SK-N-SH (cell line): ENCODE measurements around the gene CDK6. TPM values are rescaled to one million over a fixed set of nuclear protein-coding genes. Genes with fewer than 3 reads are reported as not detected.

Experiments
- CTCF ChIA-PET: fragments of 300-600, 350-600 bp; formaldehyde crosslinking; extraction: SDS; loops from one replicate; lab custom pipeline; 2021; lab: Yijun Ruan, JAX
- POLR2A ChIA-PET: fragments of 350-600 bp; sonication (Branson Sonifier 250); formaldehyde crosslinking; extraction: SDS; loops from one replicate; lab custom pipeline; 2020; ENCODE audit warnings: antibody characterized with exemption, inconsistent platforms; lab: Yijun Ruan, JAX
- DNase-seq: peaks from one replicate; pipeline ENCODE4 v3.0.0; 2012
- H2AFZ ChIP-seq: fragments of 200-600 bp; sonication (generic); 2 replicates; pipeline ENCODE4 v1.8.1; 2016; ENCODE audit warnings: antibody characterized with exemption, mild to moderate bottlenecking, low read depth
- H3F3A ChIP-seq: fragments of 200-600 bp; sonication (generic); replicated peaks from 2 replicates; pipeline ENCODE3; 2016; ENCODE audit warnings: antibody characterized with exemption, mild to moderate bottlenecking; ENCODE audit not compliant: insufficient read depth
- H3K27ac ChIP-seq, 2 experiments: fragments of 200-500 bp in 1 of 2; fragments of 200-600 bp in 1 of 2; sonication (Bioruptor generic) in 1 of 2; sonication (generic), shearing (Covaris generic) in 1 of 2; 2 replicates each; pipeline versions ENCODE4 v1.5.1 to v1.6.1; 2014 to 2016; ENCODE audit warnings: low read depth in 2 of 2, inconsistent platforms in 1 of 2, low read length in 1 of 2, mild to moderate bottlenecking in 1 of 2, mixed read lengths in 1 of 2
- H3K27me3 ChIP-seq: fragments of 200-600 bp; sonication (generic), shearing (Covaris generic); 2 replicates; pipeline ENCODE4 v1.6.1; 2016; ENCODE audit warnings: mixed run types; ENCODE audit not compliant: insufficient read depth
- H3K36me3 ChIP-seq, 2 experiments: fragments of 200-500 bp in 1 of 2; fragments of 200-600 bp in 1 of 2; sonication (Bioruptor generic) in 1 of 2; sonication (generic) in 1 of 2; replicated peaks in 1 of 2; 2 replicates each; pipeline versions ENCODE3 to v1.5.1; 2014 to 2016; ENCODE audit warnings: low read length in 1 of 2, mild to moderate bottlenecking in 1 of 2; ENCODE audit not compliant: insufficient read depth in 2 of 2, control insufficient read depth in 1 of 2
- H3K4me1 ChIP-seq, 2 experiments: fragments of 200-500 bp in 1 of 2; fragments of 200-600 bp in 1 of 2; sonication (Bioruptor generic) in 1 of 2; sonication (generic), shearing (Covaris generic) in 1 of 2; 2 replicates each; pipeline versions ENCODE4 v1.5.1 to v1.6.1; 2014 to 2016; ENCODE audit warnings: low read depth in 1 of 2, low read length in 1 of 2, mixed run types in 1 of 2; ENCODE audit not compliant: insufficient read depth in 2 of 2, control insufficient read depth in 1 of 2
- H3K4me2 ChIP-seq: fragments of 200-600 bp; sonication (generic), shearing (Covaris generic); 2 replicates; pipeline ENCODE4 v1.6.1; 2017; ENCODE audit warnings: mixed run types
- H3K4me3 ChIP-seq, 2 experiments: fragments of 200-500 bp in 1 of 2; fragments of 200-600 bp in 1 of 2; sonication (Bioruptor generic) in 1 of 2; sonication (generic), shearing (Covaris generic) in 1 of 2; 2 replicates each; pipeline versions ENCODE4 v1.5.1 to v1.8.1; 2014 to 2016; ENCODE audit warnings: low read depth in 2 of 2, inconsistent platforms in 1 of 2, low read length in 1 of 2, mild to moderate bottlenecking in 1 of 2, mixed read lengths in 1 of 2, moderate library complexity in 1 of 2
- H3K79me2 ChIP-seq: fragments of 200-600 bp; sonication (generic); 2 replicates; pipeline ENCODE4 v1.8.1; 2017; ENCODE audit warnings: mild to moderate bottlenecking; ENCODE audit not compliant: insufficient read depth
- H3K9ac ChIP-seq: fragments of 200-600 bp; sonication (generic); 2 replicates; pipeline ENCODE4 v1.6.1; 2017; ENCODE audit warnings: mixed run types
- H3K9me2 ChIP-seq: fragments of 200-600 bp; sonication (generic); 2 replicates; pipeline ENCODE4 v1.6.1; 2017; ENCODE audit warnings: mixed run types
- H3K9me3 ChIP-seq: fragments of 200-600 bp; sonication (generic); 2 replicates; pipeline ENCODE4 v1.6.1; 2017; ENCODE audit warnings: mixed run types, mild to moderate bottlenecking, moderate library complexity
- H4K20me1 ChIP-seq: fragments of 200-600 bp; sonication (generic); 2 replicates; pipeline ENCODE4 v1.6.1; 2017; ENCODE audit warnings: mild to moderate bottlenecking, mixed run types; ENCODE audit not compliant: insufficient read depth
- CHD2 ChIP-seq: fragments of 150-350 bp; IDR thresholded peaks from 2 replicates; pipeline ENCODE4 v1.6.1; 2018; ENCODE audit warnings: low read length; ENCODE audit not compliant: partially characterized antibody
- EP300 ChIP-seq, 2 experiments: IDR thresholded peaks; 2 replicates each; pipeline versions ENCODE4 v1.4.0 to v1.6.1; 2012; ENCODE audit warnings: borderline replicate concordance in 1 of 2, low read depth in 1 of 2, low read length in 1 of 2
- FOXM1 ChIP-seq: IDR thresholded peaks from 2 replicates; pipeline ENCODE4 v1.4.0; 2012; ENCODE audit warnings: low read depth, mild to moderate bottlenecking
- IRF3 ChIP-seq: fragments of 150-350 bp; IDR thresholded peaks from 2 replicates; pipeline ENCODE4 v1.6.1; 2016; ENCODE audit warnings: mild to moderate bottlenecking, low read depth, low read length
- MAX ChIP-seq: IDR thresholded peaks from 2 replicates; pipeline ENCODE4 v1.4.0; 2012; ENCODE audit warnings: low read depth
- MEF2A ChIP-seq: IDR thresholded peaks from 2 replicates; pipeline ENCODE4 v1.4.0; 2012; ENCODE audit warnings: low read depth, borderline replicate concordance
- POLR2AphosphoS5 ChIP-seq: IDR thresholded peaks from 2 replicates; pipeline ENCODE4 v1.6.1; 2012; ENCODE audit warnings: low read depth, low read length
- SMC3 ChIP-seq: IDR thresholded peaks from 2 replicates; pipeline ENCODE4 v1.6.1; 2012; ENCODE audit warnings: low read depth, low read length, improper control_type of control experiment
- USF1 ChIP-seq: IDR thresholded peaks from 2 replicates; pipeline ENCODE4 v1.4.0; 2012; ENCODE audit warnings: low read depth, borderline replicate concordance
- USF2 ChIP-seq: fragments of 150-350 bp; IDR thresholded peaks from 2 replicates; pipeline ENCODE4 v1.6.1; 2017; ENCODE audit warnings: antibody characterized with exemption, low read length, low read depth, borderline replicate concordance
- YY1 ChIP-seq: IDR thresholded peaks from 2 replicates; pipeline ENCODE4 v1.4.0; 2012; ENCODE audit warnings: low read depth, mild to moderate bottlenecking
- ZBTB33 ChIP-seq: IDR thresholded peaks from 2 replicates; pipeline ENCODE4 v1.4.0; 2012; ENCODE audit warnings: low read depth, borderline replicate concordance
- WGBS: methylation state at CpG from one replicate; pipeline ENCODE4 v1.1.6; 2017; ENCODE audit warnings: low lambda C conversion rate; 5-methylcytosine and 5-hydroxymethylcytosine counted together
- polyA plus RNA-seq, 3 experiments: library from polyadenylated mRNA; depleted of rRNA; stranded (reverse); fragments of >200 nt; gene quantifications; 2 replicates each; pipeline ENCODE4 v1.2.3, GENCODE V29; 2012

The CDK6 gene
- polyA plus RNA-seq, 1 of the 3 experiments (the other 2 are of a cell fraction) = 30.3 TPM

GRCh38 chr7:92569137-92569536 is 267.2 kb downstream of the CDK6 start:
- H3K27ac ChIP-seq = no peak overlapping the region
- H3K4me1 ChIP-seq = no peaks in the 10 kb centered on the region
- no peak overlapping the region for H3K4me2 ChIP-seq
- peaks cover 14% of the 10 kb centered on the region for H3F3A ChIP-seq
- ChIA-PET CTCF (interaction anchor here (0.7 kb wide), 1 partner anchor 12 kb away, joined by 3 read pairs; no protein-coding TSS in a partner anchor), POLR2A (no interaction called here)
- no peaks in the 10 kb centered on the region for H3K9me3 ChIP-seq
- peaks cover 19% of the 10 kb centered on the region for H3K79me2 ChIP-seq
- no peaks in the 10 kb centered on the region for H3K27me3 ChIP-seq
- 93% methylated on average over 4 of the region's 4 CpGs for WGBS
- no peak overlapping the region for H3K9ac ChIP-seq
- H3K4me3 ChIP-seq = no peak overlapping the region
- TF ChIP-seq YY1 (no peak), USF2 (no peak), POLR2AphosphoS5 (no peak), SMC3 (no peak), IRF3 (no peak), USF1 (no peak), MAX (no peak), CHD2 (no peak), FOXM1 (no peak), ZBTB33 (no peak), EP300 (IDR thresholded peaks at IDR 0.05; ENCODE audit: borderline replicate concordance in 1 of 2, low read depth in 1 of 2, low read length in 1 of 2) (no peak), MEF2A (no peak)
- no peaks in the 10 kb centered on the region; the same call in 1 of the 2 replicates for H3K9me2 ChIP-seq
- H3K36me3 ChIP-seq = peaks cover 72 to 88% of the 10 kb centered on the region in 2 experiments
- no peak overlapping the region for H2AFZ ChIP-seq
- no peak for DNase-seq
- no peaks in the 10 kb centered on the region for H4K20me1 ChIP-seq
